AG09309 (cell line): ENCODE results near the gene DROSHA.
A peak's percentile ranks its signal among the peaks of the same experiment; 100 is the strongest.

Experiments used
- DNase-seq: peaks from one replicate; pipeline ENCODE4 v3.0.0-alpha.2; 2010; ENCODE audit warnings: low read depth
- H3K4me3 ChIP-seq: 2 replicates; pipeline ENCODE4 v1.5.1; 2011; ENCODE audit warnings: mild to moderate bottlenecking, low read depth, low read length, moderate library complexity; ENCODE audit not compliant: control insufficient read depth
- CTCF ChIP-seq: IDR thresholded peaks from 2 replicates; pipeline ENCODE4 v1.5.1; 2011; ENCODE audit warnings: mild to moderate bottlenecking, low read depth, low read length, inconsistent platforms; ENCODE audit not compliant: insufficient read depth, control insufficient read depth; ENCODE audit errors: missing control alignments

The DROSHA gene

DNA sequence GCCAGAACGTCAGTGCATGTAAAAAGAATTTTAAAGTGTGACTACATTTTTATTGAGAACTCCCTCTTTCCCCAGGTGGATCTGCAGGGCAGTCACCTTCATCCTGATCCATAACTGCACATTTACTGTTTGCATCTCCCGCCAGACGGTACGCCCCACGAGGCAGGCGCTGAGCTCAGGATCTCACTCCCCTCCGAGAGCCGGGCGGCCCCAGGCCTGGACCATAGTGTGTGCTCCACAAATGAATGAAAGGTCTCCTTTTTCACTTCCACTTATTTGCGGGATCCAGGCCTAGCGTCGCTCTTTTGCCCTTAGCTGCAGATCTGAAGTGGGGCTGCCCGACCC is 378 bp downstream of the DROSHA start:
- no peak for DNase-seq
- no peak for TF ChIP-seq CTCF
- H3K4me3 ChIP-seq = peak overlapping the region; percentile 84

GRCh38 chr5:31530541-31531265 is 1.2 kb downstream of the DROSHA start:
- TF ChIP-seq CTCF = no peak
- DNase-seq = no peak

GRCh38 chr5:31523041-31523440 is 8.9 kb downstream of the DROSHA start:
- no peak overlapping the region for H3K4me3 ChIP-seq
- TF ChIP-seq CTCF = no peak
- no peak for DNase-seq

More at GRCh38 chr5:31530541-31531265, 1.2 kb downstream of the DROSHA start:
- H3K4me3 ChIP-seq = peak overlapping the region; percentile 84

DNA sequence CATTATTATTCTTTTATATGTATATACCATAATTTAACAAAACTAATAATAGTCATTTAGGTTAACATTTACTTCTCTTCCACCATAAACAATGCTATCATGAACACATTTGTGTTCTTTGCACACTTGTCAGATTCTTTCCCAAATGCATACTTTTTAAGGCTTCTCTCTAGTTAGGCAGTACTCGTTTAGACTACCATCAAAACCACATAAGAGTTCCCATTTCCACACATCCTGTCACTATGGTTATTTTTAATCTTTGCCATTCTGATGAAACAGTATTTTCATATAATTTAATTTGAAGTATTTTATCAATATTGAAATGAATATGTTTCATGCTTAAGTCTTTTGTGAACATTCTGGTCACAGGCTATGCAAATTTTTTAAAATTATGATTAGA is 15.1 kb downstream of the DROSHA start:
- DNase-seq = no peak
- TF ChIP-seq CTCF = no peak
- H3K4me3 ChIP-seq = no peak overlapping the region

- no peak for DNase-seq
- no peak overlapping the region for H3K4me3 ChIP-seq
- TF ChIP-seq CTCF = no peak
These were observed 20.6 kb downstream of the DROSHA start for GRCh38 chr5:31511305-31511704.

DNA sequence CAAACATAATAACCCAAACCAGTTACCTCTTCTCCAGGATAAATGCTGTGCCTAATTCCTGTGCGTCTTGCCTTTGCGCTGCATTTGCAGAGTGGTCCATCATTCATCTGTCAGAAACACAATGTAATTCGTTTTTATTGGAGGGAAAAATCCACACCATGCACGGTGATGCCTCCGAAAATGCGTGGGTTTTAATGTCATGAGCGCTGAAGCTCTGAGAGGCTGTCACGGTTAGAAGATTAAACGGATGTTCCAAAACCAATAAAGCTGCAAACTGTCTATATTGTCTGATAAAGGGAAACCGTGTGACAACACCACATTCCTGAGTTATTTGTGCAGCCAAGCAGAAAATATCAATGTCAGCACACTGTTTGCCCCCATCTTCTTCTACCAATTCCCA is 27.4 kb downstream of the DROSHA start:
- no peak for DNase-seq
- H3K4me3 ChIP-seq = no peak overlapping the region
- no peak for TF ChIP-seq CTCF

DNA sequence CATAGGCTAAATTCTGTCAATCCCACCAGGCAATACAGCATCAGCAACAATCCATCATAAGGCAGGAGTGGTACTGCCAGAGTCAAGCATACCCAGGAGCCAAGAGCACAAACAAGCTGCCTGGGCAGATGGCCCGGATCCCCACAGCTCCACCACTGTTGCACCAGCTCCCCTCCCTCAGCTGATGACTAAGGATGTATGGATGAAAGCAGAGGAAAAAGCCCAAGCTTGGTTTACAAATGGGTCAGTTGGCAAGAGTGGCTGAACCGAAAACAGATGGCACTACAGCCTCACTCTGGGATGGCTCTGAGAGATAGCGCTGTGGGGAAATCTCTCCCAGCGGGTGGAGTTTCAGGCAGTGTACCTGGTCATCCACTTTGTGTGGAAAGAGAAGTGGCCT is 29.4 kb downstream of the DROSHA start:
- TF ChIP-seq CTCF = no peak
- no peak overlapping the region for H3K4me3 ChIP-seq
- DNase-seq = no peak
